ENCODE results near the gene NDUFC2.
"Not testable (repeated sequence)": the region's sequence is repeated elsewhere in the genome, so short reads cannot be mapped to it uniquely, and the experiment has no call there.

The NDUFC2 gene

DNA sequence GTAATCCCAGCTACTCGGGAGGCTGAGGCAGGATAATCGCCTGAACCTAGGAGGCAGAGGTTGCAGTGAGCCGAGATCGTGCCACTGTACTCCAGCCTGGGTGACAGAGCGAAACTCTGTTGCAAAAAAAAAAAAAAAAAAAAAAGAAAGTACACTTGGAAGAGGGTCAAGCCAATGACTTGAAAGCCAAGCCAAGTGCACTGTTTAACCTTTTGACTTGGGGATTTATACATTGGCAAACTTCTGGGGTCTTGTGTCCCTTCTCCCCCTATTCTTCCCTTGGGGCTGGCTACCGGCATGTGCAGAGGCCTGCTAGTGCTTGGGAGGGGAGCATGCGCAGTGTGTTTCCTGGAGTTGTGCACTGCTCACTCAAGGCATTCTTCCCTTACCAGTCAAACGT lies 30.3 kb downstream of the NDUFC2 start:
- peaks cover 12% of the 10 kb centered on the region for H3K4me1 ChIP-seq (ENCODE audit: control insufficient read depth, insufficient read depth, low read length)
- peaks cover 3% of the 10 kb centered on the region; the same call in 1 of the 2 replicates for H3K27me3 ChIP-seq (ENCODE audit: control insufficient read depth, insufficient read depth, low read length)
- H3K36me3 ChIP-seq (ENCODE audit: control insufficient read depth, insufficient read depth, low read length): no peaks in the 10 kb centered on the region
- no peak overlapping the region for H3K4me3 ChIP-seq (ENCODE audit: low read depth, low read length)
- no peak overlapping the region for H3K27ac ChIP-seq (ENCODE audit: low read depth, low read length)
- no peaks in the 10 kb centered on the region for H3K9me3 ChIP-seq (ENCODE audit: control insufficient read depth, insufficient read depth, low read length)
- H3K9ac ChIP-seq (ENCODE audit: low read depth, low read length): no peak overlapping the region

DNA sequence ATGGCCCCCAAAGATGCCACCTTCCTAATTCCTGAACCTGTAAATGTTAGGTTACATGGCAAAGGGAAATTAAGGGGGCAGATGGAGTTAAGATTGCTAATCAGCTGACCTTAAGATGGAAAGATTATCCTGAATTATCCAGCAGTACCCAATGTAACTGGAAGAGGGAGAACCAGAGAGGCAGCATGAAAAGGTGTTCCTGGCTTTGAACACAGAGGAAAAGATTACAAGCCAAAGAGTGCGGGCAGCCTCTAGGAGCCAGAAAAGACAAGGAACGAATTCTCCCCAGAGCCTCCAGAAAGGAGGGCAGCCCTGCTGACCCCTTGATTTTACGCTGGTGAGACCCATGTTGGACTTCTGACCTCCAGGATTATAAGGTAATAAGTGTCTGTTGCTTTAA lies 31.1 kb downstream of the NDUFC2 start:
- H3K4me1 ChIP-seq (ENCODE audit: control insufficient read depth, insufficient read depth, low read length): peaks cover 12% of the 10 kb centered on the region
- no peaks in the 10 kb centered on the region for H3K36me3 ChIP-seq (ENCODE audit: control insufficient read depth, insufficient read depth, low read length)
- H3K27ac ChIP-seq (ENCODE audit: low read depth, low read length): no peak overlapping the region
- H3K4me3 ChIP-seq (ENCODE audit: low read depth, low read length): no peak overlapping the region
- no peaks in the 10 kb centered on the region for H3K9me3 ChIP-seq (ENCODE audit: control insufficient read depth, insufficient read depth, low read length)
- H3K27me3 ChIP-seq (ENCODE audit: control insufficient read depth, insufficient read depth, low read length): peaks cover 3% of the 10 kb centered on the region; the same call in 1 of the 2 replicates
- no peak overlapping the region for H3K9ac ChIP-seq (ENCODE audit: low read depth, low read length)

DNA sequence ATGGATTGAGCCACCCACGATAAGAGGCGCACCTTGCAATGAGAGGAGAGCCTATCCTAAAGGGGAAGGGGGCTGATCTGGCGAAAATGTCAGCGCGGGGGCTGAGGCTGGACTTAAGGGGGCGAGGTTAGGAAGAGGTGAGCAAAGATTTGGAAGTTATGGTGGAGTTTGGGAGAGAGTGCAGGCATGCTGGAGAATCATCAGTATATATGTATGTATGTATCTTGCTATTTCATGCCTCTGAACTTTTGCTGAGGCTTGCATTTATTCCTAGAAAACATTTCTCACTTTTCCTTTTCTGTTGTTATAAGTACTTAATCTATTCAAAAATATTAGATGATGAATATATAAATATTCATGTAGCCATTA lies 33.2 kb downstream of the NDUFC2 start:
- H3K27ac ChIP-seq (ENCODE audit: low read depth, low read length): no peak overlapping the region
- H3K4me3 ChIP-seq (ENCODE audit: low read depth, low read length): no peak overlapping the region
- no peaks in the 10 kb centered on the region for H3K9me3 ChIP-seq (ENCODE audit: control insufficient read depth, insufficient read depth, low read length)
- H3K36me3 ChIP-seq (ENCODE audit: control insufficient read depth, insufficient read depth, low read length): no peaks in the 10 kb centered on the region
- H3K27me3 ChIP-seq (ENCODE audit: control insufficient read depth, insufficient read depth, low read length): peaks cover 3% of the 10 kb centered on the region; the same call in 1 of the 2 replicates
- H3K4me1 ChIP-seq (ENCODE audit: control insufficient read depth, insufficient read depth, low read length): peaks cover 10% of the 10 kb centered on the region
- H3K9ac ChIP-seq (ENCODE audit: low read depth, low read length): no peak overlapping the region

DNA sequence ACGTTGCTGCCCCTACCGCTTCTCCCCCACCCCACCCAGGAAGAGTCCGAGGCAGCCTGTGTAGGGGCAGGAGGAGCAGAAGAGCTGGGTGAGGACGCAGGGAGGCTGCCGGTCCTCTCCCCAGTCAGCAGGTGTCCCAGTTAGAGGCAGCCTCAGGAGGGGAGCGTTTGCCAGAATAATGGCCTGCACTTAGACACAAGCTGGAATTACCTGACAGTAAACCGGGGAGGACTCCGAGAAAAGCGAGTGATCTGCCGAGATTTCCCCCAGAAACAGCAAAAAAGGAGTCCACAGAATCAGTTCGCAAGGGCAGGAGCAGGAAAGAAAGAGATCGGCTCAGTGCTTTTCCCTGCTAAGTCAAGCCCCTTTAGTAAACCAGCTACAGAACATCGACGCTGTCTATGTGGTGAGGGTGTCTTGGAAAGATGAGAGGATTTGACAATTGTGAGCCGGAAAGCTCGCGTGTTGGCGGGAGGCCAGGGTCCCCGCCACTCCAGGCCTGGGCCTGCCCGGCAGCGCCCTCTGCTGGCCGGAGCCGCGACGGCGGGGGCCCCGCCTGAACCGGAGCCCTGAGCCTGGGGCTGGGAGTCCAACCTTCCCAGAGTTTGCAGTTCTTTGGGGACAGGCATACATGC lies 33.7 kb downstream of the NDUFC2 start:
- Histone ChIP-seq H3K36me3 (ENCODE audit: control insufficient read depth, insufficient read depth, low read length) (no peaks in the 10 kb centered on the region), H3K4me1 (ENCODE audit: control insufficient read depth, insufficient read depth, low read length) (peaks cover 9% of the 10 kb centered on the region), H3K4me3 (ENCODE audit: low read depth, low read length) (peak overlapping the region; percentile 45; the same call in 1 of the 2 replicates), H3K9ac (ENCODE audit: low read depth, low read length) (no peak overlapping the region), H3K27ac (ENCODE audit: low read depth, low read length) (no peak overlapping the region), H3K27me3 (ENCODE audit: control insufficient read depth, insufficient read depth, low read length) (peaks cover 3% of the 10 kb centered on the region; the same call in 1 of the 2 replicates), H3K9me3 (ENCODE audit: control insufficient read depth, insufficient read depth, low read length) (no peaks in the 10 kb centered on the region)

DNA sequence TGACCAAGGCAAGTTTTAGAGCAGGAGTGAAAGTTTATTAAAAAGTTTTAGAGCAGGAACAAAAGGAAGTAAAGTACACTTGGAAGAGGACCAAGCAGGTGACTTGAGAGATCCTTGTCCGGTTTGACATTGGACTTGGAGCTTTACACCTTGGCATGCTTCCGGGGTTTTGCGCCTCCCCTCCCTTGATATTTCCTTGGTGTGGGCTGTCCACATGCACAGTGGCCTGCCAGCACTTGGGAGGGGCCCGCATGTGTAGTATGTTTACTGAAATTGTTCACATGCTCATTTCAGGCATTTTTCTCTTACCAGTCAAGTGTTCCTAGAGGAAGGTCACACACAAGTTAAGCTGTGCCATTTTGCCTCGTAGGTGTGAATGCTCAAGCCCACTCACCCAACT lies 35.0 kb downstream of the NDUFC2 start:
- Histone ChIP-seq H3K36me3 (ENCODE audit: control insufficient read depth, insufficient read depth, low read length) (no peaks in the 10 kb centered on the region), H3K9me3 (ENCODE audit: control insufficient read depth, insufficient read depth, low read length) (no peaks in the 10 kb centered on the region), H3K27me3 (ENCODE audit: control insufficient read depth, insufficient read depth, low read length) (peaks cover 3% of the 10 kb centered on the region; the same call in 1 of the 2 replicates), H3K4me1 (ENCODE audit: control insufficient read depth, insufficient read depth, low read length) (peaks cover 10% of the 10 kb centered on the region; the same call in 1 of the 2 replicates), H3K9ac (ENCODE audit: low read depth, low read length) (no peak overlapping the region), H3K4me3 (ENCODE audit: low read depth, low read length) (no peak overlapping the region), H3K27ac (ENCODE audit: low read depth, low read length) (no peak overlapping the region)

DNA sequence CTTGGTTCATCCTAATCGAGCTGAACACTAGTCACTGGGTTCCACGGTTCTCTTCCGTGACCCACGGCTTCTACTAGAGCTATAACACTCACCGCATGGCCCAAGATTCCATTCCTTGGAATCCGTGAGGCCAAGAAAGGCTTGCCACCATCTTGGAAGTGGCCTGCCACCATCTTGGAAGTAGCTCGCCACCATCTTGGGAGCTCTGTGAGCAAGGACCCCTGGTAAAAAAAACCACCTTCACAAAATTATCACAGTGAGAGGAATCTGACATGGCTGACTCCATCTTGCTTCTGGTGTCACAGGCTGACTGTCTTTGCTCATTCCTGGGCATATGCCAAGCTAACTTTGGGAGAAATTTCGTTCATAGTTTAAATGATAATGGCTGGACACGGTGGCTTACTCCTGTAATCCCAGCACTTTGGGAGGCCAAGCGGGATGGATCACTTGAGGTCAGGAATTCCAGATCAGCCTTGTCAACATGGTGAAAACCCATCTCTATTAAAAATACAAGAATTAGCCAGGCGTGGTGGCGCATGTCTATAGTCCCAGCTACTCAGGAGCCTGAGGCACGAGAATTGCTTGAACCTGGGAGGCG lies 37.7 kb downstream of the NDUFC2 start:
- no peaks in the 10 kb centered on the region for H3K9me3 ChIP-seq (ENCODE audit: control insufficient read depth, insufficient read depth, low read length)
- no peak overlapping the region for H3K27ac ChIP-seq (ENCODE audit: low read depth, low read length)
- H3K4me1 ChIP-seq (ENCODE audit: control insufficient read depth, insufficient read depth, low read length): peaks cover 10% of the 10 kb centered on the region; the same call in 1 of the 2 replicates
- no peaks in the 10 kb centered on the region for H3K36me3 ChIP-seq (ENCODE audit: control insufficient read depth, insufficient read depth, low read length)
- H3K9ac ChIP-seq (ENCODE audit: low read depth, low read length): no peak overlapping the region
- no peak overlapping the region for H3K4me3 ChIP-seq (ENCODE audit: low read depth, low read length)
- H3K27me3 ChIP-seq (ENCODE audit: control insufficient read depth, insufficient read depth, low read length): peaks cover 3% of the 10 kb centered on the region; the same call in 1 of the 2 replicates

DNA sequence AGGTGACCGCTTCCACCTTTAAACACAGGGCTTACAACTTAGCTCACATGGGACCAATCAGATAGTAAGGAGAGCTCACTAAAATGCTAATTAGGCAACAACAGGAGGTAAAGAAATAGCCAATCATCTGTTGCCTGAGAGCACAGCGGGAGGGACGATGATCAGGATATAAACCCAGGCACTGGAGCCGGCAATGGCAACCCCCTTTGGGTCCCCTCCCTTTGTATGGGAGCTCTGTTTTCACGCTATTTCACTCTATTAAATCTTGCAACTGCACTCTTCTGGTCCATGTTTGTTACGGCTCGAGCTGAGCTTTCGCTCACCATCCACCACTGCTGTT lies 38.3 kb downstream of the NDUFC2 start:
- H3K9me3 ChIP-seq (ENCODE audit: control insufficient read depth, insufficient read depth, low read length); H3K9ac ChIP-seq (ENCODE audit: low read depth, low read length); H3K36me3 ChIP-seq (ENCODE audit: control insufficient read depth, insufficient read depth, low read length); H3K4me3 ChIP-seq (ENCODE audit: low read depth, low read length); H3K27me3 ChIP-seq (ENCODE audit: control insufficient read depth, insufficient read depth, low read length); H3K27ac ChIP-seq (ENCODE audit: low read depth, low read length): not testable (repeated sequence)
- H3K4me1 ChIP-seq (ENCODE audit: control insufficient read depth, insufficient read depth, low read length): peaks cover 10% of the 10 kb centered on the region; the same call in 1 of the 2 replicates

DNA sequence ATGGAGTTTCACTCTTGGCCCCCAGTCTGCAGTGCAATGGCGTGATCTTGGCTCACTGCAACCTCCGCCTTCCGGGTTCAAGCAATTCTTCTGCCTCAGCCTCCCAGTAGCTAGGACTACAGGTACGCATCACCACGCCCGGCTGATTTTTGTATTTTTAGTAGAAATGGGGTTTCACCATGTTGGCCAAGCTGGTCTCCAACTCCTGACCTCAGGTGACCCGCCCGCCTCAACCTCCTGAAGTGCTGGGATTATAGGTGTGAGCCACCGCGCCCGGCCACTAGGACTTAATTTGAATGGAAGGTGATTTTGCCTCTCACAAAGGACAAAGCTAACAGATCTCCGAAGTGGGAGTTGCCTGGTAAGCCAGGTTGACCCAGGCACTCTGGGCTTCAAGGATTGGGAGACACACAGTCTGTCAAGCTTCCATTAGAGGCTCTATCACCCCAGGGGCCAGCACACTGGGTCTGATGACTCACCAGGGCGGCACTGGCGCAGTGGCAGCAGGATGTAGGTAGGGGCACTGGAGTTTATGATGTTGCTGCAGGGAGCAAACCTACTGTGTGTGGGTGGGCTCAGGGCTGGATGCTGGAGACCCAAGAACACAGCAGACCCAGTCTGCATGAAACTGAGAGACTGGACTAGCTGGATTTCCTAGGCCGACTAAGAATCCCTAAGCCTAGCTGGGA lies 38.8 kb downstream of the NDUFC2 start:
- Histone ChIP-seq H3K4me3 (ENCODE audit: low read depth, low read length) (no peak overlapping the region), H3K4me1 (ENCODE audit: control insufficient read depth, insufficient read depth, low read length) (peaks cover 8% of the 10 kb centered on the region; the same call in 1 of the 2 replicates), H3K36me3 (ENCODE audit: control insufficient read depth, insufficient read depth, low read length) (no peaks in the 10 kb centered on the region), H3K9ac (ENCODE audit: low read depth, low read length) (no peak overlapping the region), H3K9me3 (ENCODE audit: control insufficient read depth, insufficient read depth, low read length) (no peaks in the 10 kb centered on the region), H3K27me3 (ENCODE audit: control insufficient read depth, insufficient read depth, low read length) (peaks cover 3% of the 10 kb centered on the region; the same call in 1 of the 2 replicates), H3K27ac (ENCODE audit: low read depth, low read length) (no peak overlapping the region)

DNA sequence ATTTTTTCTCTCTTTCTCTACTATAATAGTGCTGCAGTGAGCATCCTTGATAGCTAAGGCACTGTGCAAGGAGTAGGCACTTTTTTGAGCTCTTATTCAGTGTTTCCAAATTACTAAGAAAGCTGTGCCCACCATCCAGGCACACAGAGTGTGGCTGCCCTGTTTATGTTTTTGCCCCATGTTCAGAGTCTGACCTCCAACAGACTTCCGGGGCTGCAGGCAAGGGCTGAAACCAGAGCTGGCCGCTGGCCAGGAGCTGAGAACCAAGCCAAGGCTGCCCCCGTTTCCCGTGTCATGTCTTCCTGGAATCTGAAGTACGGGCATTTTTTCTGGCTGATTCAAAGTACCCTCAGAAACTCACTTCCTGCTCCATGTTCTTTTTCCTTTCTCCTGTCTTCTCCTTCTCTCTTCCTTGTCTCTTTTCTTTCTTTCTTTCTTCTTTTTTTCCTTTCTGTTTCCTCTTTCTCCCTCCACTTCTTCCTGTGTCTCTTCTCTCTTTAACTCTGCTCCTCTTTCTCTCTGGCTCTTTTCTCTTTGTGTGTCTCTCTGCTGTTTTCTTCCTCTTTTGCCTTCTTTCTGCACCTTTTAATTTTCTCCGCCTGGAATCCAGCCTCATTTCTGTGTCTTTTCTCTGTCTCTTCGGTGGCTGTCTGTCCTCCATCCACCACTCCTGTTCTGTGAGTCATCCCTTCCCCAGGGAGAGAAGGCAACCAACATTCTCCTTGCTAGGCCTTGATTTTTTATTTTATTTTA lies 39.6 kb downstream of the NDUFC2 start:
- no peaks in the 10 kb centered on the region for H3K36me3 ChIP-seq (ENCODE audit: control insufficient read depth, insufficient read depth, low read length)
- H3K9ac ChIP-seq (ENCODE audit: low read depth, low read length): no peak overlapping the region
- no peaks in the 10 kb centered on the region for H3K27me3 ChIP-seq (ENCODE audit: control insufficient read depth, insufficient read depth, low read length)
- H3K27ac ChIP-seq (ENCODE audit: low read depth, low read length): no peak overlapping the region
- no peaks in the 10 kb centered on the region for H3K9me3 ChIP-seq (ENCODE audit: control insufficient read depth, insufficient read depth, low read length)
- H3K4me1 ChIP-seq (ENCODE audit: control insufficient read depth, insufficient read depth, low read length): peaks cover 7% of the 10 kb centered on the region; the same call in 1 of the 2 replicates
- no peak overlapping the region for H3K4me3 ChIP-seq (ENCODE audit: low read depth, low read length)

DNA sequence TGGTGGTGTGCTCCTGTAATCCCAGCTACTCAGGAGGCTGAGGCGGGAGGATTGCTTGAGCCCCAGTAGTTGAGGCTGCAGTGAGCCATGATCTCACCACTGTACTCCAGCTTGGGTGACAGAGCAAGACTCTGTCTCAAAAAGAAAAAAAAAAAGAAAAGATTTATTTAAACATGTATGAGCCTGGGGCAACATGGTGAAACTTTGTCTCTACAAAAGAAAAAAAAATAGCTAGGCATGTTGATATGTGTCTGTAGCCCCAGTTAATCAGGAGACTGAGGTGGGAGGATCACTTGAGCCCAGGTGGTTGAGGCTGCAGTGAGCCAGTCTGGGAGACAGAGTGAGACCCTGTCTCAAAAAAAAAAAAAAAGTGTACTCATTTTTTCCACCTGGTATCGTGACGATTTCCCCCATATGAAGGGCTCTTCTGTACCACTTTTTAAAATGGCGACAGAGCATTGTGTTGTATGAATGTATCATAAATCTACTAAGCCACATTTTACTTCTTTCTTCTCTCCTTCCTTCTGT lies 40.2 kb downstream of the NDUFC2 start:
- Histone ChIP-seq H3K9ac (ENCODE audit: low read depth, low read length) (no peak overlapping the region), H3K27me3 (ENCODE audit: control insufficient read depth, insufficient read depth, low read length) (no peaks in the 10 kb centered on the region), H3K4me1 (ENCODE audit: control insufficient read depth, insufficient read depth, low read length) (peaks cover 7% of the 10 kb centered on the region; the same call in 1 of the 2 replicates), H3K4me3 (ENCODE audit: low read depth, low read length) (no peak overlapping the region), H3K27ac (ENCODE audit: low read depth, low read length) (no peak overlapping the region), H3K36me3 (ENCODE audit: control insufficient read depth, insufficient read depth, low read length) (no peaks in the 10 kb centered on the region), H3K9me3 (ENCODE audit: control insufficient read depth, insufficient read depth, low read length) (no peaks in the 10 kb centered on the region)
